NCI-H345 treated with DMSO at 0.1 percent for 48 hours (cell line): ENCODE results near the gene ESYT1.

Source experiments
- DNase-seq: peaks from one replicate; lab custom pipeline; 2025; ENCODE audit not compliant: unreplicated experiment; lab: John Stamatoyannopoulos, UW

Gene ESYT1

GRCh38 chr12:56127888-56128669 lies at the start of gene ESYT1:
TSS of gene ESYT1 (plus strand) at chr12:56128267. CDS start at chr12:56128320, 53 bp downstream.
- peak; percentile 98 for DNase-seq

GRCh38 chr12:56078427-56078826 lies 49.6 kb upstream of the ESYT1 start:
- no peak for DNase-seq

- peak; percentile 27 for DNase-seq
Observed at GRCh38 chr12:56078931-56079722, 48.9 kb upstream of the ESYT1 start.

GRCh38 chr12:56079723-56080555 lies 48.1 kb upstream of the ESYT1 start, which contains the start of gene ERBB3:
TSS of gene ERBB3 (plus strand) at chr12:56080165. CDS start at chr12:56080301, 136 bp downstream.
- peak; percentile 30 for DNase-seq

- no peak for DNase-seq
Observed at GRCh38 chr12:56080556-56081138, 47.4 kb upstream of the ESYT1 start.

GRCh38 chr12:56081393-56082347 lies 46.4 kb upstream of the ESYT1 start:
- DNase-seq, result no peak

- DNase-seq, result no peak
Observed at GRCh38 chr12:56082382-56082781, 45.7 kb upstream of the ESYT1 start.

- DNase-seq, result no peak
Observed at GRCh38 chr12:56082967-56083366, 45.1 kb upstream of the ESYT1 start.

- no peak for DNase-seq
Observed at GRCh38 chr12:56084958-56085543, 43.0 kb upstream of the ESYT1 start.

GRCh38 chr12:56086096-56086495 lies 42.0 kb upstream of the ESYT1 start:
- DNase-seq, result no peak

GRCh38 chr12:56086608-56087007 lies 41.5 kb upstream of the ESYT1 start:
- DNase-seq, result no peak

GRCh38 chr12:56087220-56087619 lies 40.8 kb upstream of the ESYT1 start:
- DNase-seq, result no peak

GRCh38 chr12:56097738-56098137 lies 30.3 kb upstream of the ESYT1 start:
- DNase-seq, result no peak

- peak; percentile 19 for DNase-seq
Observed at GRCh38 chr12:56098592-56098991, 29.5 kb upstream of the ESYT1 start.

GRCh38 chr12:56099787-56100186 lies 28.3 kb upstream of the ESYT1 start:
- no peak for DNase-seq

- DNase-seq, result no peak
Observed at GRCh38 chr12:56101045-56101444, 27.0 kb upstream of the ESYT1 start.

- DNase-seq, result no peak
Observed at GRCh38 chr12:56102683-56103065, 25.4 kb upstream of the ESYT1 start.

- DNase-seq, result no peak
Observed at GRCh38 chr12:56103066-56103711, 24.9 kb upstream of the ESYT1 start.

- peak; percentile 75 for DNase-seq
Observed at GRCh38 chr12:56103823-56104108, 24.3 kb upstream of the ESYT1 start.
